Upper lobe of left lung (tissue), 6 donors: ENCODE measurements around the gene AMY2B. TPM values are rescaled to one million over a fixed set of nuclear protein-coding genes. Genes with fewer than 3 reads are reported as not detected.
"Not testable (repeated sequence)": the region's sequence is repeated elsewhere in the genome, so short reads cannot be mapped to it uniquely, and the experiment has no call there.

Experiments used
- ATAC-seq, 2 donors: fragments of 200-7000 bp; cut with Tn5 transposase; one replicate each; pipeline ENCODE4 v1.9.1; 2022; ENCODE audit warnings: mild to moderate bottlenecking in 2 of 2, moderate library complexity in 2 of 2; ENCODE audit not compliant: low FRiP score in 2 of 2
- DNase-seq, 2 donors: peaks; one replicate each; pipeline ENCODE4 v3.0.0-alpha.2; 2019 to 2020
- H3K27ac ChIP-seq, 4 donors: fragments of 200-600 bp; sonication (generic); one replicate each; pipeline ENCODE4 v1.5.1; 2016 to 2019
- H3K27me3 ChIP-seq, 4 donors: fragments of 200-600 bp; sonication (generic); one replicate each; pipeline ENCODE4 v1.5.1; 2017 to 2019
- H3K36me3 ChIP-seq, 4 donors: fragments of 200-600 bp; sonication (generic); one replicate each; pipeline ENCODE4 v1.5.1; 2016 to 2019
- H3K4me1 ChIP-seq, 4 donors: fragments of 200-600 bp; sonication (generic); one replicate each; pipeline ENCODE4 v1.5.1; 2018 to 2019
- H3K4me3 ChIP-seq, 4 donors: fragments of 200-600 bp; sonication (generic); one replicate each; pipeline ENCODE4 v1.5.1; 2017 to 2019; ENCODE audit warnings: mild to moderate bottlenecking in 2 of 4, moderate library complexity in 1 of 4
- H3K9me3 ChIP-seq, 4 donors: fragments of 200-600 bp; sonication (generic); one replicate each; pipeline ENCODE4 v1.5.1; 2018 to 2019
- CTCF ChIP-seq, 6 experiments: fragments of 450-650 bp in 4 of 6; fragments of 200-600 bp in 2 of 6; sonication (generic) in 2 of 6; IDR thresholded peaks; one replicate each; pipeline ENCODE4 v1.5.1; 2016 to 2019; ENCODE audit warnings: antibody characterized with exemption in 6 of 6
- EP300 ChIP-seq, 4 donors: sonication (generic); formaldehyde crosslinking; IDR thresholded peaks; one replicate each; pipeline ENCODE4 v1.5.1; 2017; ENCODE audit warnings: antibody characterized with exemption in 4 of 4, control low read depth in 2 of 4
- POLR2A ChIP-seq, 4 donors: fragments of 450-650 bp; IDR thresholded peaks; one replicate each; pipeline ENCODE4 v1.5.1; 2016 to 2017; ENCODE audit warnings: antibody characterized with exemption in 4 of 4, mild to moderate bottlenecking in 2 of 4
- POLR2AphosphoS5 ChIP-seq, 2 donors: sonication (generic); formaldehyde crosslinking; IDR thresholded peaks; one replicate each; pipeline ENCODE4 v1.5.1; 2017; ENCODE audit warnings: antibody characterized with exemption in 2 of 2
- WGBS, 2 donors: methylation state at CpG; one replicate each; pipeline ENCODE4 v1.1.5; 2017 to 2018; 5-methylcytosine and 5-hydroxymethylcytosine counted together
- total RNA-seq, 6 donors: library from RNA; depleted of rRNA in 4 of 6; stranded (reverse); fragments of >200 nt in 4 of 6; gene quantifications; one replicate each; pipeline versions ENCODE4 v1.1.0 to v1.2.1, GENCODE V29; 2016 to 2021
- donor health status: DM: no; HTN: no; CAD: no; lungs with moderate emphysema.
- donor health status: DM: no; HTN: yes; CAD: no; lungs with severe emphysema.

AMY2B gene
- total RNA-seq, 6 donors from 2014 or later, result 12.5 to 73.3 (median 23.8) TPM

DNA sequence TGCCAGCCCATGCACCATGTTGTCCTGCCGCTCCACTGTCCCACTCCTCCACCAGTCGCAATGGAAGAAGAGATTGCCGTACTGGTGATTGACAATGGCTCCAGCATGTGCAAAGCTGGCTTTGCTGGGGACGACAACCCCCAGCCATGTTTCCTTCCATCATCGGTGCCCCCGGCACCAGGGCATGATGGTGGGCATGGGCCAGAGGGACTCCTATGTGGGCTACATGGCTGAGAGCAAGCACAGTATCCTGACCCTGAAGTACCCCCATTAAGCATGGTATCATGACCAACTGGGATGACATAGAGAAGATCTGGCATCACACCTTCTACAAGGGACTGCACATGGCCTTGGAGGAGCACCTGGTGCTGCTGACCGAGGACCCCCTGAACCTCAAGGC lies 1.9 kb upstream of the AMY2B start:
- Histone ChIP-seq H3K27me3 (no peaks in the 10 kb centered on the region), H3K27ac (no peak overlapping the region), H3K9me3 (no peaks in the 10 kb centered on the region), H3K36me3 (peaks cover 0 to 19% (median 5%) of the 10 kb centered on the region in 4 donors), H3K4me1 (no peaks in the 10 kb centered on the region), H3K4me3 (no peak overlapping the region)
- no peak for ATAC-seq
- TF ChIP-seq POLR2A (IDR thresholded peaks at IDR 0.05), result no peak
- no peak for TF ChIP-seq POLR2AphosphoS5 (IDR thresholded peaks at IDR 0.05)
- TF ChIP-seq CTCF (IDR thresholded peaks at IDR 0.05), result no peak
- TF ChIP-seq EP300 (IDR thresholded peaks at IDR 0.05), result no peak
- DNase-seq, result peak in 1 of 2 donors; percentile 14
- 96 to 100% methylated on average over 2 to 7 of the region's 7 CpGs for WGBS, 2 donors

DNA sequence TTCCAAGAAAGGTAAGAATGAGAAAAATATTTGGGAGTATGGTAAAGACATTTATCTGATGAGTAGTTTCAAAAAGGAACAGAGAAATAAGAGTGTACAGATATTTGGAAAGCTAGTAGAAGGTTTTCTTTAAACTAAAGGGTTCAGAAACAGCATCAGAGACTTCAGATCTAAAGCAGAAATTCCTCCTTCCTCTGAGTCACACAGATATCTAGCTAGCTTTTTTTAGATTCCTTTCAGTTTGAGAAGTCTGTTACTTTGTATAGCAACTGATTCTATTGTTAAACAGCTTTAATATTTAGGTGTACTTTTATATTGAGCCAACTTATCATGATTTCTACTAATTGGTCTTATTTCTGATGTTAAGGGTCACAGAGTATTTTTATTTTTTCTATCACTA lies 4.7 kb downstream of the AMY2B start:
- TF ChIP-seq CTCF (IDR thresholded peaks at IDR 0.05) (no peak), POLR2A (IDR thresholded peaks at IDR 0.05) (no peak), POLR2AphosphoS5 (IDR thresholded peaks at IDR 0.05) (no peak), EP300 (IDR thresholded peaks at IDR 0.05) (no peak)
- Histone ChIP-seq H3K4me3 (no peak overlapping the region), H3K9me3 (no peaks in the 10 kb centered on the region), H3K36me3 (peaks cover 0 to 6% (median 0%) of the 10 kb centered on the region in 4 donors), H3K4me1 (no peaks in the 10 kb centered on the region), H3K27ac (no peak overlapping the region), H3K27me3 (no peaks in the 10 kb centered on the region)
- no peak for DNase-seq
- ATAC-seq, result no peak

DNA sequence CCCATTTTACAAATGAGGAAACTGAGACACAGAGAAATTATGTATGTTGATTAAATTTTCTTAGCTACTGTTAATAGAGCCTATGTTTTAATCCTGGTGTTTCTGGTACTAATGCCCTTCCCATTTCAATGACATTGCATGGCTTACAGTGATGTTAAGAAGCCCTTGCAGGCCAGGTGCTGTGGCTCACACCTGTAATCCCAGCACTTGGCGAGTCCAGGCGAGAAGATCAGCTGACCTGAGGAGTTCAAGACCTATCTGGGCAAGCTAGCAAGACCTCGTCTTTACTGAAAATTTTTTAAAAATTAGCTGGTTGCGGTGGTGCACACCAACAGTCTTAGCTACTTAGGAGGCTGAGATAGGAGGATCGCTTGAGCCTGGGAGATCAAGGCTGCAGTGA lies 5.4 kb downstream of the AMY2B start:
- DNase-seq, H3K4me3 ChIP-seq, H3K36me3 ChIP-seq, H3K27me3 ChIP-seq, H3K4me1 ChIP-seq, ATAC-seq, H3K27ac ChIP-seq, H3K9me3 ChIP-seq: not testable (repeated sequence)
- 93 to 95% methylated on average over 4 to 5 of the region's 5 CpGs for WGBS, 2 donors

GRCh38 chr1:103582464-103582863 lies 11.1 kb downstream of the AMY2B start:
- Histone ChIP-seq H3K36me3 (no peaks in the 10 kb centered on the region), H3K27me3 (no peaks in the 10 kb centered on the region), H3K27ac (no peak overlapping the region), H3K4me1 (no peaks in the 10 kb centered on the region), H3K9me3 (no peaks in the 10 kb centered on the region), H3K4me3 (no peak overlapping the region)
- WGBS, 2 donors, result 29 to 30% methylated on average over 1 of the region's 1 CpG
- DNase-seq (no peak), ATAC-seq (peak in 1 of 2 donors; percentile 49)
- no peak for TF ChIP-seq POLR2AphosphoS5 (IDR thresholded peaks at IDR 0.05)
- no peak for TF ChIP-seq EP300 (IDR thresholded peaks at IDR 0.05)

GRCh38 chr1:103583887-103584286 lies 12.5 kb downstream of the AMY2B start:
- TF ChIP-seq POLR2AphosphoS5 (IDR thresholded peaks at IDR 0.05) (no peak), CTCF (IDR thresholded peaks at IDR 0.05) (no peak), POLR2A (IDR thresholded peaks at IDR 0.05) (no peak), EP300 (IDR thresholded peaks at IDR 0.05) (no peak)
- WGBS, 2 donors, result 86% methylated on average over 3 of the region's 3 CpGs
- DNase-seq, result no peak

DNA sequence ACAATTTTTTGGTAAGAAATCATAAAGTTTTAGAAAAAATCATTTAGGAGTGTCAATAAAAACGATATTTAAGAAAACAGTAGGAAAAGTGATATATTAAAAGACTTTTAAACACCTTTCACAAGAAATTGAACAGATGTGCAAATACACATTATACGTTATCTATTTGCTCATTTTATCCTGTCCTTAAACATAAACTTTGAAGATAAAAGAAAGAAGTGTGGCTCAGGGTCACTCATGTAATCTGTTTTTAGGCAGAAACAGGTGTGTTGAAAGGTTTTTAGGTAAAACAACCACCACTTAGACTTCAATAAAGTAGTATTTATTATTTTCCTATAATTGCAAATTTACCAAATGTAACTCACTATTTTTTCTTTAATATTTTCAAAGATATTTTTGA lies 13.1 kb downstream of the AMY2B start:
- H3K36me3 ChIP-seq, result no peaks in the 10 kb centered on the region
- DNase-seq, result no peak
- WGBS, 2 donors, result 76 to 85% methylated on average over 2 of the region's 2 CpGs
- no peaks in the 10 kb centered on the region for H3K4me1 ChIP-seq
- no peak for ATAC-seq
- no peak for TF ChIP-seq POLR2AphosphoS5 (IDR thresholded peaks at IDR 0.05)
- no peak overlapping the region for H3K27ac ChIP-seq
- H3K27me3 ChIP-seq, result no peaks in the 10 kb centered on the region
- H3K4me3 ChIP-seq, result no peak overlapping the region
- peaks cover 0 to 8% (median 0%) of the 10 kb centered on the region in 4 donors for H3K9me3 ChIP-seq

More at GRCh38 chr1:103583887-103584286, 12.5 kb downstream of the AMY2B start:
- Histone ChIP-seq H3K4me3 (no peak overlapping the region), H3K9me3 (peaks cover 0 to 8% (median 0%) of the 10 kb centered on the region in 4 donors), H3K27me3 (no peaks in the 10 kb centered on the region), H3K36me3 (no peaks in the 10 kb centered on the region), H3K27ac (no peak overlapping the region), H3K4me1 (no peaks in the 10 kb centered on the region)
- no peak for ATAC-seq

GRCh38 chr1:103602740-103603139 lies 31.4 kb downstream of the AMY2B start:
- H3K27me3 ChIP-seq, H3K9me3 ChIP-seq, H3K4me3 ChIP-seq, H3K4me1 ChIP-seq, ATAC-seq, DNase-seq, H3K36me3 ChIP-seq, H3K27ac ChIP-seq: not testable (repeated sequence)
- no CpG with 5 or more reads among the region's 3 CpGs for WGBS, 2 donors
